Measurements from ENCODE around the gene UMAD1.

UMAD1 gene

DNA sequence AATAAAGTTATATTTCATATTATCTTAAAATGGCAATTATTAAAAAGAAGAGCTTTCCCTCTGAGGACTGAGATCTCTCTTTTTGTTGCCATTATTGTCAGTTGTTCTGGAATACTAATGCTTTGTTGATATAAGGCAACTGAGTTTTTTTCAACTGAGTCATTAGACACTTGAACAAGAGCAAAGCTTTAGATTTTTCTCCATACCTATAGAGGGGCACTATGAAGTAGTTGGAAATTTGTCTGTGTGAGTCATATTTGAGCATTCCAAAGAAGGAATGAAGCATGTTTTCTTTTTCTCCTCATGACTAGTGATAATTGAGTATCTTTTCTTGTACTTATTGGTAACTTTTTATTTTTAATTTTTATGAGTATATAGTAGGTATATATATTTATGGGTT is 53.3 kb downstream of the UMAD1 start:
- Histone ChIP-seq H3K36me3 (ENCODE audit: control insufficient read depth, insufficient read depth, low read length) (peaks cover 4% of the 10 kb centered on the region), H3K27ac (ENCODE audit: low read depth, low read length, severe bottlenecking) (no peak overlapping the region), H3K4me3 (ENCODE audit: extremely low read depth, insufficient read depth, low read length, poor library complexity, severe bottlenecking) (no peak overlapping the region), H3K9me3 (ENCODE audit: control insufficient read depth, low read length) (no peaks in the 10 kb centered on the region), H3K4me1 (ENCODE audit: control insufficient read depth, insufficient read depth, low read length, poor library complexity, severe bottlenecking) (peaks cover 34% of the 10 kb centered on the region)

DNA sequence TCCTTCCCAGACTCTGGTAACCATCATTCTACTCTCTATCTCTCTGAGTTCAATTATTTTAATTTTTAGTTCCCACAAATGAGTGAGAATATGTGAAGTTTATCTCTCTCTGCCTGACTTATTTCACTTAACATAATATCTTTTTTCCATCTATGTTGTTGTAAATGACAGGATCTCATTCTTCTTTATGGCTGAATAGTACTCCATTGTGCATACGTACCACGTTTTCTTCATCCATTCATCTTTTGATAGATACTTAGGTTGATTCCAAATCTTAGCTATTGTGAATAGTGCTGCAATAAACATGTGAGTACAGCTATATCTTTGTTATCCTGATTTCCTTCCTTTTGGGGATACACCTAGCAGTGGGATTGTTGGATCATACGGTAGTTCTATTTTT is 54.0 kb downstream of the UMAD1 start:
- peaks cover 37% of the 10 kb centered on the region for H3K4me1 ChIP-seq (ENCODE audit: control insufficient read depth, insufficient read depth, low read length, poor library complexity, severe bottlenecking)
- peak overlapping the region; percentile 34 for H3K27ac ChIP-seq (ENCODE audit: low read depth, low read length, severe bottlenecking)
- WGBS, 2 experiments (ENCODE audit: insufficient coverage in 2 of 2): no CpG with 5 or more reads among the region's 3 CpGs
- H3K9me3 ChIP-seq (ENCODE audit: control insufficient read depth, low read length): no peaks in the 10 kb centered on the region
- H3K4me3 ChIP-seq (ENCODE audit: extremely low read depth, insufficient read depth, low read length, poor library complexity, severe bottlenecking): no peak overlapping the region
- peaks cover 4% of the 10 kb centered on the region for H3K36me3 ChIP-seq (ENCODE audit: control insufficient read depth, insufficient read depth, low read length)

GRCh38 chr7:7695111-7695817 is 54.7 kb downstream of the UMAD1 start:
- Histone ChIP-seq H3K27ac (ENCODE audit: low read depth, low read length, severe bottlenecking) (peak overlapping the region; percentile 31), H3K9me3 (ENCODE audit: control insufficient read depth, low read length) (no peaks in the 10 kb centered on the region), H3K36me3 (ENCODE audit: control insufficient read depth, insufficient read depth, low read length) (peaks cover 4% of the 10 kb centered on the region), H3K4me3 (ENCODE audit: extremely low read depth, insufficient read depth, low read length, poor library complexity, severe bottlenecking) (no peak overlapping the region), H3K4me1 (ENCODE audit: control insufficient read depth, insufficient read depth, low read length, poor library complexity, severe bottlenecking) (peaks cover 37% of the 10 kb centered on the region)
- 100% methylated on average over 3 to 4 of the region's 5 CpGs for WGBS, 2 experiments (ENCODE audit: insufficient coverage in 2 of 2)

GRCh38 chr7:7696458-7697119 is 56.0 kb downstream of the UMAD1 start:
- WGBS, 2 experiments (ENCODE audit: insufficient coverage in 2 of 2): 82 to 93% methylated on average over 2 of the region's 3 CpGs
- Histone ChIP-seq H3K4me1 (ENCODE audit: control insufficient read depth, insufficient read depth, low read length, poor library complexity, severe bottlenecking) (peaks cover 35% of the 10 kb centered on the region), H3K36me3 (ENCODE audit: control insufficient read depth, insufficient read depth, low read length) (peaks cover 4% of the 10 kb centered on the region), H3K4me3 (ENCODE audit: extremely low read depth, insufficient read depth, low read length, poor library complexity, severe bottlenecking) (no peak overlapping the region), H3K9me3 (ENCODE audit: control insufficient read depth, low read length) (no peaks in the 10 kb centered on the region), H3K27ac (ENCODE audit: low read depth, low read length, severe bottlenecking) (peak overlapping the region; percentile 73)

DNA sequence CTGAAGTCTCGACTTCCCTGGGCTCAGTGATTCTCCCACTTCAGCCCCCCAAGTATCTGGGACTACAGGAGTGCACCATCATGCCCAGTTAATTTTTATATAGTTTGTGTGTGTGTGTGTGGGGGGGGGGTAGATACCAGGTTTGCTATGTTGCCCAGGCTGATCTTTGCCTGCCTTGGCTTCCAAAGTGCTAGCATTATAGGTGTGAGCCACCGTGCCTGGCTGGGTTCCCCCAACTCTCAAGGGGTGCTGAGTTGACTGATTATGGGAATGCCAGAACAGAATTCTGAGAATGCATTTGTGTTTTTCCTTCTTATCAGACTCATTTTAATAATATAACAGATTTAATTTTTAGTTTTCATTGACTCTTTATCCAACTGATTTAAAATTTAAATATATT is 58.4 kb downstream of the UMAD1 start:
- WGBS, 2 experiments (ENCODE audit: insufficient coverage in 2 of 2): no CpG with 5 or more reads among the region's 2 CpGs
- Histone ChIP-seq H3K27ac (ENCODE audit: low read depth, low read length, severe bottlenecking) (no peak overlapping the region), H3K36me3 (ENCODE audit: control insufficient read depth, insufficient read depth, low read length) (peaks cover 4% of the 10 kb centered on the region), H3K4me3 (ENCODE audit: extremely low read depth, insufficient read depth, low read length, poor library complexity, severe bottlenecking) (no peak overlapping the region), H3K9me3 (ENCODE audit: control insufficient read depth, low read length) (no peaks in the 10 kb centered on the region), H3K4me1 (ENCODE audit: control insufficient read depth, insufficient read depth, low read length, poor library complexity, severe bottlenecking) (peaks cover 29% of the 10 kb centered on the region)

DNA sequence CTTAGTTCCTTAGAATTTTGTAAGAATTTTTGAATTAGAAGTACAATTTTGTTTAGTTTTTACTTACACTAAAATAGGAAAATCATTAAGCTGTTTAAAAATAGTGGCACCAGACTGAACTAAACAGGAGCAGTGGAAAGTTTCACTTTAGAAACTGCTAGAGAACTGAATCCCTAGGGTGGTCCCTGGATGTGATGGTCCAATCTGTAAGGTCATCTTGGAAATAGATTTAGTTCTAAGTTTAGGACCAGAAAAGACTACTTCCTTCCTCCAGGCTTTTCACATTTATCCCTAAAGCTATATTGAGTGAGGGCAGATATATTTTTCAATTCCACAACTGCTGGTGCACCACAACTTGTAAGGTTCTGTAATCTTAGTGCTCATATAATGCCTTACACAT is 58.8 kb downstream of the UMAD1 start:
- Histone ChIP-seq H3K36me3 (ENCODE audit: control insufficient read depth, insufficient read depth, low read length) (peaks cover 4% of the 10 kb centered on the region), H3K9me3 (ENCODE audit: control insufficient read depth, low read length) (no peaks in the 10 kb centered on the region), H3K4me3 (ENCODE audit: extremely low read depth, insufficient read depth, low read length, poor library complexity, severe bottlenecking) (no peak overlapping the region), H3K27ac (ENCODE audit: low read depth, low read length, severe bottlenecking) (no peak overlapping the region), H3K4me1 (ENCODE audit: control insufficient read depth, insufficient read depth, low read length, poor library complexity, severe bottlenecking) (peaks cover 29% of the 10 kb centered on the region)

DNA sequence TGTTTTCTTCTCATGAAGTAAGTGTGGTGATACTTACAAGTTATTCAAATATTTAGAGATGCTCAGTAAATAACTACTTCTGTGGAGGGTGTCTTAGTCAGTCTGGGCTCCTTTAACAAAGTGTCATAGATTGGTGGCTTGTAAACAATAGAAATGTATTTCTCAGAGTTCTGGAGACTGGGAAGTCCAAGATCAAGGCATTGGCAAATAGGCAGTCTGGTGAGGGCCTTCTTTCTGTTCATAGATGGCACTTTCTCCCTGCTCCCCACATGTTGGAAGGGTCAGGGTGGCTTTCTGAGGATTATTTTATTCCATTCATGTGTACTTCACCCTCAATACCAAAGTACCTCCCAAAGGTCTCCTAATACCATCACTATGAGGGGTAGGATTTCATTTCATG is 59.4 kb downstream of the UMAD1 start:
- Histone ChIP-seq H3K4me1 (ENCODE audit: control insufficient read depth, insufficient read depth, low read length, poor library complexity, severe bottlenecking) (peaks cover 27% of the 10 kb centered on the region), H3K27ac (ENCODE audit: low read depth, low read length, severe bottlenecking) (no peak overlapping the region), H3K36me3 (ENCODE audit: control insufficient read depth, insufficient read depth, low read length) (peaks cover under 1% of the 10 kb centered on the region), H3K9me3 (ENCODE audit: control insufficient read depth, low read length) (no peaks in the 10 kb centered on the region), H3K4me3 (ENCODE audit: extremely low read depth, insufficient read depth, low read length, poor library complexity, severe bottlenecking) (no peak overlapping the region)

- Histone ChIP-seq H3K27ac (ENCODE audit: low read depth, low read length, severe bottlenecking) (no peak overlapping the region), H3K36me3 (ENCODE audit: control insufficient read depth, insufficient read depth, low read length) (no peaks in the 10 kb centered on the region), H3K4me1 (ENCODE audit: control insufficient read depth, insufficient read depth, low read length, poor library complexity, severe bottlenecking) (peaks cover 21% of the 10 kb centered on the region), H3K9me3 (ENCODE audit: control insufficient read depth, low read length) (no peaks in the 10 kb centered on the region), H3K4me3 (ENCODE audit: extremely low read depth, insufficient read depth, low read length, poor library complexity, severe bottlenecking) (no peak overlapping the region)
- WGBS, 2 experiments (ENCODE audit: insufficient coverage in 2 of 2): 83 to 91% methylated on average over 1 of the region's 1 CpG
Measured at GRCh38 chr7:7701527-7701926, 61.0 kb downstream of the UMAD1 start.

- no peaks in the 10 kb centered on the region for H3K9me3 ChIP-seq (ENCODE audit: control insufficient read depth, low read length)
- 91 to 92% methylated on average over 3 to 4 of the region's 4 CpGs for WGBS, 2 experiments (ENCODE audit: insufficient coverage in 2 of 2)
- H3K4me3 ChIP-seq (ENCODE audit: extremely low read depth, insufficient read depth, low read length, poor library complexity, severe bottlenecking): no peak overlapping the region
- peaks cover 21% of the 10 kb centered on the region for H3K4me1 ChIP-seq (ENCODE audit: control insufficient read depth, insufficient read depth, low read length, poor library complexity, severe bottlenecking)
- no peak overlapping the region for H3K27ac ChIP-seq (ENCODE audit: low read depth, low read length, severe bottlenecking)
- no peaks in the 10 kb centered on the region for H3K36me3 ChIP-seq (ENCODE audit: control insufficient read depth, insufficient read depth, low read length)
Measured at GRCh38 chr7:7702826-7703225, 62.3 kb downstream of the UMAD1 start.

DNA sequence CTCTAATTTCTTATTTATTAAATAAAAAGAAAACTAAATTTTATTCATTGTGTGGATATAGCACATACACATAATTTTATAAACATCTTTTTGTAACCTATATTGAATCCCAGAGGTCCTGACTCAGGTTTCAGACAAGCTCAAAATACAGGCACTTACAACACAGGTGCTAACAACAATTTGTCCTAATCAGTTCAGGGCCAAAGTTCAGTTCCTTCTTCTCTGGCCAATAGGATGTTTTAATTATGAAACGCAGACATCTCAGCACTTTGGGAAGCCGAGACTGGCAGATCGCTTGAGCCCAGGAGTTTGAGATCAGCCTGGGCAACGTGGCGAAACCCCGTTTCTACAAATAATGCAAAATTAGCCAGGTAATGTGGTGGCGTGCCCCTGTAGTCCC is 62.9 kb downstream of the UMAD1 start:
- 85 to 92% methylated on average over 5 to 7 of the region's 7 CpGs for WGBS, 2 experiments (ENCODE audit: insufficient coverage in 2 of 2)
- Histone ChIP-seq H3K4me1 (ENCODE audit: control insufficient read depth, insufficient read depth, low read length, poor library complexity, severe bottlenecking) (peaks cover 27% of the 10 kb centered on the region), H3K27ac (ENCODE audit: low read depth, low read length, severe bottlenecking) (no peak overlapping the region), H3K4me3 (ENCODE audit: extremely low read depth, insufficient read depth, low read length, poor library complexity, severe bottlenecking) (no peak overlapping the region), H3K36me3 (ENCODE audit: control insufficient read depth, insufficient read depth, low read length) (no peaks in the 10 kb centered on the region), H3K9me3 (ENCODE audit: control insufficient read depth, low read length) (no peaks in the 10 kb centered on the region)

DNA sequence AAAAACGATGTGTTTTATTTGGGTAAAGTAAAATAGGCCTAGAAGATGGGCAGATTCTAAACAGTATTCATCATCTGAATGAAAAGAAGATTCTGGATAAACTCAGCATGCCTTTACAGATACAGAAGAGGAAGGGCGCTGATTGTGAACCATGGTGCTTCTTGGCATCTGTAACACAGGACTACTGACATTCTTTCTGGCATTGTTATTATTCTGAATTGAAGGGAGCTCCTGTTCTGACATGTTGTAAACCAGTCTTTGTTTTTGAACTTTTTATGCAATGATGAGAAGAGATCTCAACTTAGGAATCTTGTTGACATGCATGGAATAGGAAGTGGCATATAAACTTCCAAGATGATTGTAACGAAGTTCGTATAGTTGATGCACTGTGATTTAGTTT is 64.3 kb downstream of the UMAD1 start:
- Histone ChIP-seq H3K36me3 (ENCODE audit: control insufficient read depth, insufficient read depth, low read length) (no peaks in the 10 kb centered on the region), H3K9me3 (ENCODE audit: control insufficient read depth, low read length) (no peaks in the 10 kb centered on the region), H3K27ac (ENCODE audit: low read depth, low read length, severe bottlenecking) (no peak overlapping the region), H3K4me3 (ENCODE audit: extremely low read depth, insufficient read depth, low read length, poor library complexity, severe bottlenecking) (no peak overlapping the region), H3K4me1 (ENCODE audit: control insufficient read depth, insufficient read depth, low read length, poor library complexity, severe bottlenecking) (peaks cover 33% of the 10 kb centered on the region)
- WGBS, 2 experiments (ENCODE audit: insufficient coverage in 2 of 2): 100% methylated on average over 1 of the region's 4 CpGs
